Measurements from ENCODE around the gene TRMT13. TPM values are rescaled to one million over a fixed set of nuclear protein-coding genes. Genes with fewer than 3 reads are reported as not detected.

Gene TRMT13
- total and polyA plus RNA-seq, 2 of the 13 experiments (the other 11 are each of a cell fraction or from before 2014, with no cell fraction given) = 10.0 to 12.4 TPM

DNA sequence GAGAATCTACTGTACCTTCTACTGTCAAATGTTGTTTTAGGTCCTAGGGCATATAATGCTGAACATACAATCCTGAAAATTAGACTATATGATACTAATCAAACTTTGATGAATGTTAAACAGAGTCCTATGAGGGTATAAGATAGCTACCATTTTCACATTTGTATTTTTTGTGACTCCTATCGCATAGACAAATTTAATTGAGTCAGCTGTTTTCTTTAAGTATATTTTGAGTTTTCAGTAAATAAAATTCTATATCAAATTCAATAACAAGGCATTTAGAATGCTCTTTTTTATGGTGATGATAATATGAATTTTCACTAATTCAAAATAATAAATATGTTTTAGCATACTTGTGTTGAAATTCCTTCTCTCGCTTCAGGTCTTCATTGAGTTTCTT lies 35.1 kb downstream of the TRMT13 start (continued):
- TF ChIP-seq MAFK (conservative IDR thresholded peaks at IDR 0.05 in 1 of 2, IDR thresholded peaks at IDR 0.05 in 1 of 2; ENCODE audit: low read length in 2 of 2) (peak in 1 of 2 experiments; percentile 64; a peak in 3 of 4 replicates), ZNF562 (CRISPR knock-in tag; IDR thresholded peaks at IDR 0.05; ENCODE audit: borderline replicate concordance) (no peak)

DNA sequence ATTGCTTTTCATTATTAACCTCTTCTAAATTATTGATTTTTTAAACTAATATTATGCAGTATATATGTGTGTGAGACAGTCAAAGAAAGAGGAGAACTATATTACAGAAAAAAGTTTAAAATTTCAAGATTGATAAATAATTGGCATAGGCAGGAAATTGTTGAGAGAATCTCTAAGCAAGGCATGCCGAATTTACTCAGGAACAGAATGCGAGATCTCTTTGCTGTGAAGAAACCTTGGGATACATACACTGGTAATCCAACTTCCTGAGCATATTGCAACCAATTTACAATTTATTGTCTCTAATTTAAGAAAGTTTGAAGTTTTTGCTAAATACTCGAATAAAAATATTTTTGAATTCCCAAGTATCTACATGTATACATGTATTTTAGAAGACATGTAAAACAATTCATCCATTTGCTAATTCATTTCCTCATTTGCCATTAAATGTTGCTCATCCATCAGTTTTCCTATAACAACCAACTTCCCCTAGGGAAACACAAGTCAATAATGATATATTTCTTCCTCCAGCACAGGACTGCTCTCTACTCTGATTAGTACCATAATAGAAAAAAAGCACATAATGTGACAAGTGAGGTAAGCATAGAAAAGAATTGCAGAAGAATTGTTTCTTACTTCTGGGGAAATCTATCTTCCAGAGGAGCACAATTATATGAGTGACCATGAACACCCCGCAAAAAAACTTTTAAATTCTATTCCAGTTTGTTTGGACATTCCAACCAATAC lies 44.5 kb downstream of the TRMT13 start:
- no peaks in the 10 kb centered on the region for H4K20me1 ChIP-seq (ENCODE audit: insufficient read depth, low read length)
- no peak overlapping the region for H3K9ac ChIP-seq (ENCODE audit: insufficient read depth, low read depth, low read length)
- no peaks in the 10 kb centered on the region for H3K9me3 ChIP-seq (ENCODE audit: low read length)
- no peak overlapping the region for H3K27ac ChIP-seq (ENCODE audit: extremely low read length, insufficient read depth, low read length)
- 54% methylated on average over 4 of the region's 4 CpGs for WGBS (ENCODE audit: low lambda C conversion rate)
- H3K79me2 ChIP-seq (ENCODE audit: insufficient read depth, low read length) = no peaks in the 10 kb centered on the region
- no peak for ATAC-seq
- no peaks in the 10 kb centered on the region for H3K27me3 ChIP-seq (ENCODE audit: control insufficient read depth in 1 of 2, insufficient read depth in 2 of 2, low read length in 2 of 2)
- no peak overlapping the region for H3K4me3 ChIP-seq (replicated peaks in 1 of 3; ENCODE audit: insufficient read depth in 1 of 3, low read depth in 2 of 3, low read length in 3 of 3)
- intact Hi-C loops (cut with micrococcal nuclease; ENCODE audit: unreplicated experiment) (no loop called here), in situ Hi-C loops (cut with HindIII; ENCODE audit: extremely low pct_ligation_motif_present, low pct_unique_long_range_greater_than_20kb) (no loop called here)
- H3K4me2 ChIP-seq (ENCODE audit: low read depth, low read length) = no peak overlapping the region
- no peaks in the 10 kb centered on the region for H3K36me3 ChIP-seq (replicated peaks in 1 of 2; ENCODE audit: control insufficient read depth in 1 of 2, insufficient read depth in 2 of 2, low read length in 2 of 2)
- no peak for DNase-seq (ENCODE audit: low spot score)
- POLR2A ChIA-PET = no interaction called here
- no TSS peak for BruUV-seq (replicated peaks)
- no peak for FAIRE-seq
- CTCF ChIA-PET (ENCODE audit: low intra/inter-chr PET ratio, low total read pairs) = no interaction called here
- no peaks in the 10 kb centered on the region for H3K4me1 ChIP-seq (ENCODE audit: insufficient read depth, low read length)
- no peak overlapping the region for H2AFZ ChIP-seq (ENCODE audit: low read length)
- TF ChIP-seq GLI4 (CRISPR knock-in tag; IDR thresholded peaks at IDR 0.05; ENCODE audit: borderline replicate concordance) (no peak), ZFY (CRISPR knock-in tag; IDR thresholded peaks at IDR 0.05) (no peak), SP2 (CRISPR knock-in tag; IDR thresholded peaks at IDR 0.05) (no peak), ATF1 (CRISPR knock-in tag; IDR thresholded peaks at IDR 0.05) (no peak), MIER3 (CRISPR knock-in tag; IDR thresholded peaks at IDR 0.05; ENCODE audit: borderline replicate concordance) (no peak), ZC3H4 (CRISPR knock-in tag; IDR thresholded peaks at IDR 0.05; ENCODE audit: borderline replicate concordance) (no peak), REXO4 (CRISPR knock-in tag; IDR thresholded peaks at IDR 0.05; ENCODE audit: borderline replicate concordance) (no peak), AHR (CRISPR knock-in tag; IDR thresholded peaks at IDR 0.05) (no peak), ZNF841 (CRISPR knock-in tag; IDR thresholded peaks at IDR 0.05; ENCODE audit: borderline replicate concordance) (no peak), BRD4 (CRISPR knock-in tag; IDR thresholded peaks at IDR 0.05) (no peak), ZNF788 (CRISPR knock-in tag; IDR thresholded peaks at IDR 0.05; ENCODE audit: borderline replicate concordance) (no peak)
- TF ChIP-seq, protein P1, sequence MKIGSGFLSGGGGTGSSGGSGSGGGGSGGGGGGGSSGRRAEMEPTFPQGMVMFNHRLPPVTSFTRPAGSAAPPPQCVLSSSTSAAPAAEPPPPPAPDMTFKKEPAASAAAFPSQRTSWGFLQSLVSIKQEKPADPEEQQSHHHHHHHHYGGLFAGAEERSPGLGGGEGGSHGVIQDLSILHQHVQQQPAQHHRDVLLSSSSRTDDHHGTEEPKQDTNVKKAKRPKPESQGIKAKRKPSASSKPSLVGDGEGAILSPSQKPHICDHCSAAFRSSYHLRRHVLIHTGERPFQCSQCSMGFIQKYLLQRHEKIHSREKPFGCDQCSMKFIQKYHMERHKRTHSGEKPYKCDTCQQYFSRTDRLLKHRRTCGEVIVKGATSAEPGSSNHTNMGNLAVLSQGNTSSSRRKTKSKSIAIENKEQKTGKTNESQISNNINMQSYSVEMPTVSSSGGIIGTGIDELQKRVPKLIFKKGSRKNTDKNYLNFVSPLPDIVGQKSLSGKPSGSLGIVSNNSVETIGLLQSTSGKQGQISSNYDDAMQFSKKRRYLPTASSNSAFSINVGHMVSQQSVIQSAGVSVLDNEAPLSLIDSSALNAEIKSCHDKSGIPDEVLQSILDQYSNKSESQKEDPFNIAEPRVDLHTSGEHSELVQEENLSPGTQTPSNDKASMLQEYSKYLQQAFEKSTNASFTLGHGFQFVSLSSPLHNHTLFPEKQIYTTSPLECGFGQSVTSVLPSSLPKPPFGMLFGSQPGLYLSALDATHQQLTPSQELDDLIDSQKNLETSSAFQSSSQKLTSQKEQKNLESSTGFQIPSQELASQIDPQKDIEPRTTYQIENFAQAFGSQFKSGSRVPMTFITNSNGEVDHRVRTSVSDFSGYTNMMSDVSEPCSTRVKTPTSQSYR (CRISPR knock-in tag; IDR thresholded peaks at IDR 0.05; ENCODE audit: borderline replicate concordance) = no peak
- TF ChIP-seq, protein P2, sequence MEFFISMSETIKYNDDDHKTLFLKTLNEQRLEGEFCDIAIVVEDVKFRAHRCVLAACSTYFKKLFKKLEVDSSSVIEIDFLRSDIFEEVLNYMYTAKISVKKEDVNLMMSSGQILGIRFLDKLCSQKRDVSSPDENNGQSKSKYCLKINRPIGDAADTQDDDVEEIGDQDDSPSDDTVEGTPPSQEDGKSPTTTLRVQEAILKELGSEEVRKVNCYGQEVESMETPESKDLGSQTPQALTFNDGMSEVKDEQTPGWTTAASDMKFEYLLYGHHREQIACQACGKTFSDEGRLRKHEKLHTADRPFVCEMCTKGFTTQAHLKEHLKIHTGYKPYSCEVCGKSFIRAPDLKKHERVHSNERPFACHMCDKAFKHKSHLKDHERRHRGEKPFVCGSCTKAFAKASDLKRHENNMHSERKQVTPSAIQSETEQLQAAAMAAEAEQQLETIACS (CRISPR knock-in tag; IDR thresholded peaks at IDR 0.05) = no peak
- TF ChIP-seq, protein P3, sequence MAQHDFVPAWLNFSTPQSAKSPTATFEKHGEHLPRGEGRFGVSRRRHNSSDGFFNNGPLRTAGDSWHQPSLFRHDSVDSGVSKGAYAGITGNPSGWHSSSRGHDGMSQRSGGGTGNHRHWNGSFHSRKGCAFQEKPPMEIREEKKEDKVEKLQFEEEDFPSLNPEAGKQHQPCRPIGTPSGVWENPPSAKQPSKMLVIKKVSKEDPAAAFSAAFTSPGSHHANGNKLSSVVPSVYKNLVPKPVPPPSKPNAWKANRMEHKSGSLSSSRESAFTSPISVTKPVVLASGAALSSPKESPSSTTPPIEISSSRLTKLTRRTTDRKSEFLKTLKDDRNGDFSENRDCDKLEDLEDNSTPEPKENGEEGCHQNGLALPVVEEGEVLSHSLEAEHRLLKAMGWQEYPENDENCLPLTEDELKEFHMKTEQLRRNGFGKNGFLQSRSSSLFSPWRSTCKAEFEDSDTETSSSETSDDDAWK (CRISPR knock-in tag; IDR thresholded peaks at IDR 0.05) = no peak

Data from HepG2 (cell line).